Parathyroid adenoma (tissue), 2 donors: ENCODE data around the gene B4GALT6.

Source experiments
- H2AFZ ChIP-seq: fragments of 300-600 bp; sonication (generic); one replicate; pipeline ENCODE4 v1.7.0; 2017; ENCODE audit warnings: antibody characterized with exemption, mild to moderate bottlenecking
- H3K27ac ChIP-seq: fragments of 300-600 bp; sonication (generic); one replicate; pipeline ENCODE4 v1.7.0; 2017
- H3K27me3 ChIP-seq: fragments of 300-600 bp; sonication (generic); one replicate; pipeline ENCODE4 v1.7.0; 2017; ENCODE audit warnings: low read length; ENCODE audit not compliant: control insufficient read depth, insufficient read depth
- H3K36me3 ChIP-seq: fragments of 300-600 bp; sonication (generic); one replicate; pipeline ENCODE4 v1.7.0; 2017; ENCODE audit warnings: low read length; ENCODE audit not compliant: control insufficient read depth, insufficient read depth
- H3K4me1 ChIP-seq: fragments of 300-600 bp; sonication (generic); one replicate; pipeline ENCODE4 v1.7.0; 2017; ENCODE audit warnings: control low read depth
- H3K4me2 ChIP-seq: fragments of 300-600 bp; sonication (generic); one replicate; pipeline ENCODE4 v1.7.0; 2017; ENCODE audit warnings: low read length
- H3K4me3 ChIP-seq: fragments of 300-600 bp; sonication (generic); one replicate; pipeline ENCODE4 v1.7.0; 2017; ENCODE audit warnings: low read depth, low read length
- H3K79me2 ChIP-seq: fragments of 300-600 bp; sonication (generic); one replicate; pipeline ENCODE4 v1.7.0; 2017; ENCODE audit warnings: control low read depth
- H3K9ac ChIP-seq: fragments of 300-600 bp; sonication (generic); one replicate; pipeline ENCODE4 v1.7.0; 2017; ENCODE audit warnings: mild to moderate bottlenecking
- H3K9me3 ChIP-seq: fragments of 300-600 bp; sonication (generic); one replicate; pipeline ENCODE4 v1.7.0; 2017; ENCODE audit warnings: low read length; ENCODE audit not compliant: control insufficient read depth
- TF ChIP-seq, protein P1 (sequence below): fragments of 300-600 bp; sonication (generic); IDR thresholded peaks from one replicate; pipeline ENCODE4 v1.7.0; 2017; ENCODE audit warnings: antibody characterized with exemption, mild to moderate bottlenecking
- donor health status: primary hyperparathyroidism.

Gene B4GALT6

DNA sequence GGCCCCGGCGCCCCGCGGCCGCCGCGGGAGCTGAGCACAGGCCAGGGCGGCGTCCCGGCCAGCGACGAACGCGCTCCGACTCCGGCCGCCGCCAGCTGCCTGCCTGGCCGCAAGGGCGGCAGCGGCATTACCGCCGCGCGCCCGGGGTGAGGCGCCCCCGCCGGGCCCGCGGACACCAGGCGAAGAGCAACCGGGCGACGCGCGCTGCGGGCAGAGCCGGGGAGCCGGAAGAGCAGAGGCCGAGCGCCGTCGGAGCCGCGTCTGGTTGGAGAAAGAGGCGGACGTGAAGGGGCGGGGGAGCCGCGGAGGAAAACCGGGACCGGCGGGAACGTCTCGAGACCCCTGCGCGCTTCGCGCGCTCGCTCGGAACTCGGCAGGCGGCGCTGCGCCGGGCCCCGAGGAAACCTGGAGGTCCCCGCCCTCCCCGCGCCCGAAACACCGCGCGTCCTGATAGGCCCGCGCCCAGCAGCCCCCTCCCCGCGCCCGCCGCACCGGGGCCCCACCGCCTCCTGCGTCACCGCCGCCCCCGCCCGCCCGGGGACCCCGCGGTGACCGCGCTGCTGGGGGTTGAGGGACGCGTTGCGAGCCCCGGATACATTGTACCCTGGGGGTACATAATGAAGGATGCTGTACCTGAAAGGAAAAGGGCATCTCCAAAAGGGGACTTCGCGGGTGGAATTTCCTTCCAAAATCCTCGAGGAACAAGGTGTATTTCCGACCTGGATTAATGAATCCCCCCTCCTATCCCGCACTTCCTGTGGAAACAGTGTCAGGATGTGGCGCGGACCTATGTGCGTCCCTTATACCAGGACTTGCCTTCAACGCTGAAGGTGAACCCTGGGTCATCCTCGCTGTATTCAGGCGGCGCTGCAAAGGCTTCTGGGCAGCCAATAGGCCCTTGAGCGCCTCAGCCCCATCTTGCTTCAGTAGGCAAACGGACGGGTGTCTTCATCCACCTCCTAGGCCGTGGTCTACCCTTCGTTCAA is 1.0 kb upstream of the B4GALT6 start:
- no peaks in the 10 kb centered on the region for H3K27me3 ChIP-seq
- peak overlapping the region; percentile 59 for H3K4me3 ChIP-seq
- H3K9ac ChIP-seq = no peak overlapping the region
- H3K4me2 ChIP-seq = peak overlapping the region; percentile 69
- peaks cover 21% of the 10 kb centered on the region for H3K4me1 ChIP-seq
- H3K27ac ChIP-seq = peak overlapping the region; percentile 93
- peak overlapping the region; percentile 87 for H2AFZ ChIP-seq
- H3K36me3 ChIP-seq = no peaks in the 10 kb centered on the region
- H3K9me3 ChIP-seq = no peaks in the 10 kb centered on the region
- H3K79me2 ChIP-seq = peaks cover 13% of the 10 kb centered on the region
- TF ChIP-seq, protein P1, sequence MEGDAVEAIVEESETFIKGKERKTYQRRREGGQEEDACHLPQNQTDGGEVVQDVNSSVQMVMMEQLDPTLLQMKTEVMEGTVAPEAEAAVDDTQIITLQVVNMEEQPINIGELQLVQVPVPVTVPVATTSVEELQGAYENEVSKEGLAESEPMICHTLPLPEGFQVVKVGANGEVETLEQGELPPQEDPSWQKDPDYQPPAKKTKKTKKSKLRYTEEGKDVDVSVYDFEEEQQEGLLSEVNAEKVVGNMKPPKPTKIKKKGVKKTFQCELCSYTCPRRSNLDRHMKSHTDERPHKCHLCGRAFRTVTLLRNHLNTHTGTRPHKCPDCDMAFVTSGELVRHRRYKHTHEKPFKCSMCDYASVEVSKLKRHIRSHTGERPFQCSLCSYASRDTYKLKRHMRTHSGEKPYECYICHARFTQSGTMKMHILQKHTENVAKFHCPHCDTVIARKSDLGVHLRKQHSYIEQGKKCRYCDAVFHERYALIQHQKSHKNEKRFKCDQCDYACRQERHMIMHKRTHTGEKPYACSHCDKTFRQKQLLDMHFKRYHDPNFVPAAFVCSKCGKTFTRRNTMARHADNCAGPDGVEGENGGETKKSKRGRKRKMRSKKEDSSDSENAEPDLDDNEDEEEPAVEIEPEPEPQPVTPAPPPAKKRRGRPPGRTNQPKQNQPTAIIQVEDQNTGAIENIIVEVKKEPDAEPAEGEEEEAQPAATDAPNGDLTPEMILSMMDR = peak; percentile 56

DNA sequence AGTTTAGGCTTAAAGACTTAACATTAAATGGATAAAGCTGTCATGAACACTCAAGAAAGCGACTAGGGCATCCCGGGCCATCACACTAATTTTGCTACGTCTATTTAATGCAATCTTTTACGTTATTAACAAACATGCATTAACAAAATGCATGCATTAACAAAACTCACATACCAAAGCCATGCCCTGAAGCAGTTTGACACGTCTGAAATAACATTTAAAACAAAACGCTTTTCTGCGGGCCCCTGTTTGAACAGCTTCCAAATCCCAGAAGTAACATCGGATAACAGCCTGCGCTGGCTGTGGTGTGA is 458 bp downstream of the B4GALT6 start:
- Histone ChIP-seq H3K4me3 (peak overlapping the region; percentile 70), H3K4me1 (peaks cover 18% of the 10 kb centered on the region), H3K36me3 (no peaks in the 10 kb centered on the region), H3K9me3 (no peaks in the 10 kb centered on the region), H3K9ac (peak overlapping the region; percentile 5), H3K27me3 (no peaks in the 10 kb centered on the region), H3K79me2 (peaks cover 16% of the 10 kb centered on the region), H3K27ac (peak overlapping the region; percentile 77), H2AFZ (peak overlapping the region; percentile 85), H3K4me2 (peak overlapping the region; percentile 95)
- TF ChIP-seq, protein P1 = no peak

DNA sequence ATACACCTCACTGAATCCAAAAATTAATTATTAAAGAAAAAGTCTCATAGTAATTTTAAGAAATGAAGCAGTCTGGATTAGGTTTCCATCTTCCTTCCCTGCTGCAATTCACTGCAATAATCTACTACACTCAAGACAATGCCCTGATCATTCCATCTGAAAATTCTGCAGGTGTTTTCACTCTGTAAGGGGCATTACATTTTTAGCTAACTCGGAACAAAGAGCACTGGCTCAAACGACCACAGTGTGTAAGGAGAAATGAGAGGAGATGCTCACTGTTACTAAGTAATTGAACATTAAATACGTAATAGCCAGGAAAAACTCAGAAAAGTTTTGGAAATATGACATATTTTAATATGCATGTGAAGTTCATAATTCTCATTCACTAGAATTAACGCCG is 1.3 kb downstream of the B4GALT6 start:
- Histone ChIP-seq H3K27ac (no peak overlapping the region), H3K4me2 (peak overlapping the region; percentile 95), H3K27me3 (no peaks in the 10 kb centered on the region), H3K9me3 (no peaks in the 10 kb centered on the region), H3K4me1 (peaks cover 21% of the 10 kb centered on the region), H3K9ac (no peak overlapping the region), H3K4me3 (peak overlapping the region; percentile 70), H3K79me2 (peaks cover 24% of the 10 kb centered on the region), H2AFZ (no peak overlapping the region), H3K36me3 (no peaks in the 10 kb centered on the region)
- TF ChIP-seq, protein P1 = no peak

DNA sequence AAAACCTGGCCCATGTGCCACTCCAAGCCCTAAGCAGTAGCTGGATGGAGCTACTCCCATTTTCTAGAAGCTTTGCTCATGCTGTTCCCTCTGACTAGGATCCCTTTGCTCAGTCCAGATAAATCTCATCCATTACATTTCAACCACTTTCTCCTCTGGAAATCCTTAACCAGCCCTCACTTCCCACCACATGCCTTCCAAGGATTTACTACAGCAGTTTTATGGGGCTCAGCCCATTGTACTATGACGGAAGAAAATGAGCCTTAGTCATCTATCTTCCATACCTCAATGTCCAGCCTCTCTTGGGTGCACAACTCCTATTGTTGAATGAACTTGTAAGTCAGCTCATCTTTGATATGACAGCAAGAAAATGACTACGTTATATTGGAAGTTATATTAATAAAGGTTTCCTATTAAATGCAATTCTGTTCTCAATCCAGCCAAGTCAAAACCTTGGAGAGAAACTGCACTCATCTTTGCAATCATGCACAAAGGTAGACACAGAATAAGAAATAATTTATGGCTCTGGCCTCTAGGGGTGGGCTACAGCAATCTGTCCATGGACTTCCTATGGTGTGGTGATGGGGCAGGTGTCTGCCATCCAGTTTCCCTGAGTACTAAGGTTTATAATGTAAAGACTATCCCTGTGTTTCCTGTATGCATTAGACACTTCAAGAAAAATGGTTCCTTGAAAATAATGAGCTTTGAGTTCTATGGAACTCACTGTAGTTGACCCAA is 3.4 kb downstream of the B4GALT6 start:
- no peak overlapping the region for H3K9ac ChIP-seq
- TF ChIP-seq, protein P1 = peak; percentile 39
- H3K4me3 ChIP-seq = no peak overlapping the region
- H3K4me1 ChIP-seq = peaks cover 17% of the 10 kb centered on the region
- H2AFZ ChIP-seq = no peak overlapping the region
- no peak overlapping the region for H3K4me2 ChIP-seq
- no peaks in the 10 kb centered on the region for H3K36me3 ChIP-seq
- no peaks in the 10 kb centered on the region for H3K9me3 ChIP-seq
- no peaks in the 10 kb centered on the region for H3K27me3 ChIP-seq
- no peak overlapping the region for H3K27ac ChIP-seq
- peaks cover 32% of the 10 kb centered on the region for H3K79me2 ChIP-seq
